GM10847 (cell line): ENCODE measurements around the gene SRPX2.

Experiments
- POLR2A ChIP-seq: IDR thresholded peaks from 2 replicates; pipeline ENCODE4 v1.6.1; 2011; ENCODE audit not compliant: insufficient read length; ENCODE audit errors: extremely low read depth

The SRPX2 gene

DNA sequence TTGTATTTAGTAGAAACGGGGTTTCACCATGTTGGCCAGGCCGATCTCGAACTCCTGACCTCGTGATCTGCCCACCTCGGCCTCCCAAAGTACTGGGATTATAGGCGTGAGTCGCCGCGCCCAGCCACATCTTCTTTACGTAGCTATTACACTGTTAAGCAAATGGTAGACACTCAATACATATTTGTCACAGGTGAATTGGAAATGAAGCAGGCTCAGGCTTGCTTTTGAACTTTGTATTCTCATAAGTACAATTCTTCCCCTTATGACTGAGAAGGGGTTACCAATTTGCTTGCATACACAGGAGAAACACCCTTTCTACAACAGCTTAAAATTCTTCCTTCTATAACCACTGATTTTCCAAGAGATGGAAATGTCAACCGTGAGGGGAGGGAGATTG is 787 bp upstream of the SRPX2 start:
- no peak for TF ChIP-seq POLR2A

DNA sequence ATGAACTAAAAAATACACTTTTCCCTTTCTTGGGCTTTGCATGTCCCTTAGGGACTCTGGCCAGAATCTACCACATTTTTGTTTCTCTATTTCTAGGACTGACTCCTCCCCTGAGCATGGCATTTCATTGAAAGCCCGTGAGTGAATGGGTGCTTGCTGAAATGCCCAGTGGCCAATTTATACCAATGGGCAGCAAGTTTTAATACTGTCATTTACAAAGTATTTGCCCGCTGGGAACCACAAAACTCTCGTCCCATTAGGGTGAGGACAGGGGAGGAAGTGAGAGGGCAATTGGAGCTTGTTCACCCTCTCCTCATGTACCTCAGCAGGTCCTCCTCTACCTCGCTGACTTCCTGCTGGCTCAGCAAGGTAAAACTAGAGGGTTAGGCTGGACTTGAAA is 1.1 kb downstream of the SRPX2 start:
- TF ChIP-seq POLR2A, result no peak

DNA sequence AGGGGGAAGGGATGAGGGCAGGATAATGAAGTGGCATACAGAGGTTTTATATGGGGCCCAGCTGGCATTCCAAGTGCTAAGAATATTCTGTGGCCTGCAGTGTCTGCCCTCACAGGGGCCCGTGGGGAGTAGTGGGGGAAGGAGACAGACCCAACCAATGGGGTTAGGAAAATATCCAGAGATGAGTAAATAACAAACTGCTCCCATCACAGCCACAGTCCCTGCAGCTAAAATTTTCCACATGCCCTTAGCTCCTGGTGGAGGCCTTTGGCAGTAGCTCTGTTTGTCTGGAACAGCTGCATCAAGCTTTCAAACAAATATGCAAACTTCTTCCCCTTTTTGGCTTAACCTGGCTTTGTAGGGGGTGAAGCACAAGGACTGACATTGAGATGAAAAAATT is 3.1 kb downstream of the SRPX2 start:
- no peak for TF ChIP-seq POLR2A

- no peak for TF ChIP-seq POLR2A
Observed at GRCh38 chrX:100647739-100648138, 3.7 kb downstream of the SRPX2 start.

DNA sequence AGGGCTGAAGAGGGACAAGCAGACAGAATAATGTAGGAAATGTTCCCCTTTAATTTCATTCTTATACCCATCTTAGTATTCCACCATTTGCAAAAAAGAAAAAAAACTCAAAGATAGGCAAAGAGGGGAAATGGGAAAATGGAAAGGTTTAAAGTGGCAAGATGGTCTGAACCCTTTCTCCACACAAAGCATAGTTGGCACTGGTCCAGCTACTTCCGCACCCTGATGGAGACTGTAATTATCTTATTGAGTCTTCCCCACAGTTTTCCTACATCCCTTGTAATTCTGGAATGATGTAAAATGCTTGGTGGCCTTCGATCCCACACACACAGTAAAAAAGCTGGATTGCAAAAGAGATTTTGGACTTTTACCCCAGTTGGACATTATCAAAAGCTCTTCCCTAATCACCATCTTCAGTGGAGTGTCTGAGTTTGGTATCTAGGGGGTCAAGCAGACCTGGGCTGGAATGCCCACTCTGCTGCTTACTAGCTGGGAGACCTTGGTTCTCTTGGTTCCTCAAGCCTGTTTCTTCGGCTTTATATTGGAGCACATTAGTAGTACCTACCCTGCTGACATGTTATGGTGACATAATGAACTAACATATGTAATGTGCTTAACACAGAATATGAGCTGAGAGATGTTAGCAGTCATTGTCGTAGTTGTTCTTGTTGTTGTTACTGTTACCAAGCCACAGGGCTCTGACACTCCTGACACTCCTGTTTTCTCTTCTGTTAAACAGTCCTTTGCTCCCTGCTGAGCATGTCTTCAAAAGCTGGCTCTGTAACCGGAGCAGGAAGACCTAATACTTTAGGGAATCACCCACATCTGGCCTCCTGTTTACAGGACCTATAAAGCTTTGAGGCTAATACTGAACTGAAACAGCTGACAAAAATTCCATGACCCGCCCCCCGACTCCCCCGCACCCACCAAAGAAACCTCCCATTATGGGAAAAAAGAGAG is 4.7 kb downstream of the SRPX2 start:
- no peak for TF ChIP-seq POLR2A

- TF ChIP-seq POLR2A, result no peak
Observed at GRCh38 chrX:100649550-100650356, 5.8 kb downstream of the SRPX2 start.

- TF ChIP-seq POLR2A, result no peak
Observed at GRCh38 chrX:100650841-100651240, 6.8 kb downstream of the SRPX2 start.

DNA sequence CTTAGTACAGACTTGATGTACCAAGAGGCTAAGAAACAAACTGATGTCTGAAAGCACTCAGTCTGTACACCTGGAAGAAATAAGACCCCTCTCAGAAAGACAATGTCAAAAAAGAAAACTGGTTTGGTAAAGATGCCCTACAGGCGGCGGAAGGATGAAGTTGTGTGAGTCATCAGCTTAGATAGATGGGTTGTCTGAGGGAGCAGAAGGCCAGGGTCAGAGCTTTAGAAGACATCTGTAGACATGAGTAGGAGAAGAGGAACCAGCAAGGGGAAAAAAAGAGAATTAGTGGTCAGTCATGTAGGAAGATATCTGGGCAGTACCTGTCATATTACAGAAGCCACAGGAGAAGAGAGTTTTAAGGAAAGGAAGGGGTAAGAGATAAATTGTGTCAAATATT is 8.3 kb downstream of the SRPX2 start:
- no peak for TF ChIP-seq POLR2A

- no peak for TF ChIP-seq POLR2A
Observed at GRCh38 chrX:100654261-100654660, 10.3 kb downstream of the SRPX2 start.

GRCh38 chrX:100658941-100659381 is 15.0 kb downstream of the SRPX2 start:
- no peak for TF ChIP-seq POLR2A

GRCh38 chrX:100659431-100660137 is 15.6 kb downstream of the SRPX2 start:
- no peak for TF ChIP-seq POLR2A

- TF ChIP-seq POLR2A, result no peak
Observed at GRCh38 chrX:100662170-100662569, 18.2 kb downstream of the SRPX2 start.

GRCh38 chrX:100662796-100663195 is 18.8 kb downstream of the SRPX2 start:
- no peak for TF ChIP-seq POLR2A

DNA sequence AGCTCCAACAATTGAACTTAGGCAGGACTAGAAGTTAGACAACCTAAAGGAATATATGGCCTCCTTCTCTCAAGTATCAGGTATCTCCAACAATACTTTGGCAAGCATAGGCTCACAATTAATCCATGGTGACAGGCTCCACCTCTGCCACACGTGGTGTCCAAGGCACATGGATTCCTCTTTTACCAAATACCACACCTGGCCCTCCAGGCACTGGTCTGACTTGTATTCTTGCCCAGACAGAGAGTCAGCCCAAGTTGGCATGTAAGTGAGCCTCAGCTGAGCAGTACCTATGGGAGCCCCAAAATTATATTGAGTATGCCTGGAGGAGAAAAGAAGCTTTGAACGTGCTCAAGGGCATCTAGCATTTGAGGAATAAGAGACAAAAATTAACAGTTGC is 19.6 kb downstream of the SRPX2 start:
- TF ChIP-seq POLR2A, result no peak

GRCh38 chrX:100672966-100673365 is 29.0 kb downstream of the SRPX2 start:
- no peak for TF ChIP-seq POLR2A
